D721Med (cell line): ENCODE data around the gene MUC6.

Experiments used
- DNase-seq: peaks from one replicate; pipeline ENCODE4 v3.0.0; 2011; ENCODE audit warnings: low spot score; ENCODE audit not compliant: insufficient read length
- FAIRE-seq: peaks from 2 replicates; lab custom pipeline; 2011; peaks lifted over from hg19 to GRCh38; lab: Jason Lieb, UNC
- TF ChIP-seq, protein P1 (sequence below): IDR thresholded peaks from 2 replicates; pipeline ENCODE4 v1.5.1; 2012; ENCODE audit warnings: mild to moderate bottlenecking, control low read depth; ENCODE audit not compliant: insufficient read depth; ENCODE audit errors: missing control alignments

The MUC6 gene

DNA sequence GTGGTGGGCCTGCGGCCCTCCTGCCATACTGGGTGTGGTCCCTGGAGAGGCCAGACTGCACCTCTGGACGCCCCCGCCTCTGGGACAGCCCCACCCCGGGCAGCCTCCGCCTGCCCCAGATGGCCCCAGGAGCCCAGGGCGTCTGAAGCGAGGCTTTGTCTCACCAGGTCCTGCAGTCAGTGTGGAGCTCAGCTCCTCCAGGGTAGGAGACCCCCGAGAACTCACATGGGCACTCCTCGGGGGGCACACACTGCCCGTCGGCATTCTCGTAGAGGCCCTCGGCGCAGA lies 10.4 kb downstream of the MUC6 start:
- TF ChIP-seq, protein P1, sequence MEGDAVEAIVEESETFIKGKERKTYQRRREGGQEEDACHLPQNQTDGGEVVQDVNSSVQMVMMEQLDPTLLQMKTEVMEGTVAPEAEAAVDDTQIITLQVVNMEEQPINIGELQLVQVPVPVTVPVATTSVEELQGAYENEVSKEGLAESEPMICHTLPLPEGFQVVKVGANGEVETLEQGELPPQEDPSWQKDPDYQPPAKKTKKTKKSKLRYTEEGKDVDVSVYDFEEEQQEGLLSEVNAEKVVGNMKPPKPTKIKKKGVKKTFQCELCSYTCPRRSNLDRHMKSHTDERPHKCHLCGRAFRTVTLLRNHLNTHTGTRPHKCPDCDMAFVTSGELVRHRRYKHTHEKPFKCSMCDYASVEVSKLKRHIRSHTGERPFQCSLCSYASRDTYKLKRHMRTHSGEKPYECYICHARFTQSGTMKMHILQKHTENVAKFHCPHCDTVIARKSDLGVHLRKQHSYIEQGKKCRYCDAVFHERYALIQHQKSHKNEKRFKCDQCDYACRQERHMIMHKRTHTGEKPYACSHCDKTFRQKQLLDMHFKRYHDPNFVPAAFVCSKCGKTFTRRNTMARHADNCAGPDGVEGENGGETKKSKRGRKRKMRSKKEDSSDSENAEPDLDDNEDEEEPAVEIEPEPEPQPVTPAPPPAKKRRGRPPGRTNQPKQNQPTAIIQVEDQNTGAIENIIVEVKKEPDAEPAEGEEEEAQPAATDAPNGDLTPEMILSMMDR, result no peak
- no peak for FAIRE-seq

DNA sequence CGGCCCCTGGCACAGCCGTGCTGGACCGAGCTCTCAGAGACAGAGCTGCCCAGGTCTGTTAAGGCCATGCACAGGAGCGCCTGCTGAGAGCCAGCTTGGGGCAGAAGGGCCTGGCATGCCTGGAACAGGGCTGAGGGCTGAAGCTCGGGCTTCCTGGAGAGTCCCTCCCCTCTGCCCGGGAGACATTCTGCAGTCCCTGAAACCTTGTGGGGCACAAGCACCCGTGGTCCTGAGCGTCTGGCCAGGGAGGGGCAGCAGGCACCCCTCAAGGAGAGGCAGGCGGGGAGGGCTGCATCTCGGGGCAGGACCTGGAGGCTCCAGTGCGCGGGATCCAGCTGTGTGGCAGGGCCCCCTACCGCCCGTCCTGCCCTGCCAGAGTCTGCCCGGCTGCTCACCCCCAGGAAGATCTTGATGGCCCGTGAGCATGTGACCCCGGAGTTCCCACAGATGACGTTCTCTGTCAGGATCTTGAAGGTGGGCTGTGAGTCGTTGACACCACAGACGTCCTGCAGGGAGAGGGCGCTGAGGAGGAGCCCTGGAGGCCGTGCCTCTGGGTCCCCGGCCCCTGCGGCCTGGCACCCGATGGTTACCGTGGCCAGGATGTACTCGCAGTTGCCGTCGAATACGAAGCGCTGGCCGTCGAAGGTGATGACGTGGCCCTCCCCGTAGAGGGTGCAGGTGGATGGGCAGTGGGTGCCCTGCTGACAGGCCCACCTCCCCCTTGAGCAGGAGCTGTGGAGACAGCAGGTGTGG lies 10.9 kb downstream of the MUC6 start:
- DNase-seq (no peak), FAIRE-seq (no peak)
- TF ChIP-seq, protein P1, result no peak

More for the DNA sequence above, 10.4 kb downstream of the MUC6 start:
- DNase-seq, result no peak

DNA sequence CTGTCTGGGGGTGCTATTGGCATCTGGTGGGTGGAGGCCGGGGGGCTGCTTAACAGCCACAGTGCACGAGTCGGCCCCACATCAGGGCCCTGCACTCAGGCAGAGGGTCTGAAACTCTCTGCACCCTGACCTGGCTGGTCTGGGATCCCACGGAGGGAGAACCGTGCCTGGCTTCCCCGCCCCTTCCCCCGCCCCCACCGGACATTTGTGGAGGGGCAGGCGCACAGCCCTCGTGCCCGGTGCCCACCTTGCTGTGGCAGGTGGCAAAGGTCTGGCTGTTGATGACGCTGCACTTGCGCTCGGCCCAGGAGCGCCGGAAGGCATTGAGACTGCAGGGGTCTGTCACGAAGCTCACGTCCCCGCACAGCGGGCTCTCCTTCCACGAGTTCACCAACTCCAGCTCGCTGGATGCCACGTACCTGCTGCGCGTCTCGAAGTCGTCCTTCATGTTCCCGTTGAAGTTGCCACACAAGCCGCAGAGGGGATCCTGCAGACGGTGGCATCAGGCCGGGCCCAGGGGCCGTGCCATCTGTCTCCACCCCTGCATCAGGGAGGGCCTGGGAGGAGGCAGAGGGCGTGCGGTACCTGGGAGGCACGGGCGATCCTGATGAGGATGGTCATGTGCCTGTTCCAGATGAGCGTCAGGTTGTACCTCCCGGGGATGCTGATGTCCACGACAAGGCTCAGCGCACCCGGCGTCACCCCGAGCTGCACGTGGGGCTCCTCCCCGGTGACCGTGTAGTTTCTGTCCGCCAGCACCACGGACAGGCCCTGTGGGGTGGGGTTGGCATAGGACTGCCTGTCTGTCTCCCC lies 11.7 kb downstream of the MUC6 start:
- no peak for FAIRE-seq
- DNase-seq, result no peak
- TF ChIP-seq, protein P1, result no peak

DNA sequence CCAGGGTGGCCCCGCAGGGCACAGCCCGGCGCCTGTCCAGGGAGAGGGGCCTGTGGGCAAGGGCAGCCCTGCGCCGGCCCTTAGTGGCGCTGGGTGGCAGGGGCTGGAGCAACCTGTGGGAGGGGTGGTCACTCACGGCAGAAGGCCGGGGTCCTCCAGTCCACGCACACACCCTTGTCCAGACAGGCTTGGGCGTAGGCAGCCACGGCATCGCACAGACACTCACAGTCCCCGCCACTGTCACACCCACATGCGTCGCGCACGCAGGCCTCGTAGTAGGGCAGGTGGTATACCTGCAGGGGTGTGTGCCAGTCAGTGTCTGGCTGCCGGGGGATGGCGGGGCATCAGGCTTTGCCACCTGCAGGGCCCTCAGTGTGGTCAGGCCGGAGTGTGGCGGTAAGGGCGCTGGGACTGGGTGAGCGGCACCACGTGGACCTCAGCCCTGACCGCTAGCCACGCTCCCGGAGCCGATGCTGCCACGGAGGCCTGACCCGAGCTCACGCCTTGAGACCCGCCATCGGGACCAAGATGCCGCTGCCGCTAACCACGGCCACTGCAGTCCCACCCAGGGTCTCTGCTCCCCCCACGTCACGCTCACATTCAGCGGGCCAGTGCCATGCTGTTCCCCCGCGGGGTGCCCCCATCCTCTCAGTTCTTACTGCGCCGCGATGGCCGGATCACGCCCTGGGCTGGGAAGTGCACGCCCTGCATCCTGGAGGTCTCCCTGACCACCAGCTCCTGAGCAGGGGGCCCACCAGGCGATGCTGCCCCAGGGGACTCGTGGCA lies 12.5 kb downstream of the MUC6 start:
- TF ChIP-seq, protein P1, result no peak
- no peak for FAIRE-seq
- no peak for DNase-seq

DNA sequence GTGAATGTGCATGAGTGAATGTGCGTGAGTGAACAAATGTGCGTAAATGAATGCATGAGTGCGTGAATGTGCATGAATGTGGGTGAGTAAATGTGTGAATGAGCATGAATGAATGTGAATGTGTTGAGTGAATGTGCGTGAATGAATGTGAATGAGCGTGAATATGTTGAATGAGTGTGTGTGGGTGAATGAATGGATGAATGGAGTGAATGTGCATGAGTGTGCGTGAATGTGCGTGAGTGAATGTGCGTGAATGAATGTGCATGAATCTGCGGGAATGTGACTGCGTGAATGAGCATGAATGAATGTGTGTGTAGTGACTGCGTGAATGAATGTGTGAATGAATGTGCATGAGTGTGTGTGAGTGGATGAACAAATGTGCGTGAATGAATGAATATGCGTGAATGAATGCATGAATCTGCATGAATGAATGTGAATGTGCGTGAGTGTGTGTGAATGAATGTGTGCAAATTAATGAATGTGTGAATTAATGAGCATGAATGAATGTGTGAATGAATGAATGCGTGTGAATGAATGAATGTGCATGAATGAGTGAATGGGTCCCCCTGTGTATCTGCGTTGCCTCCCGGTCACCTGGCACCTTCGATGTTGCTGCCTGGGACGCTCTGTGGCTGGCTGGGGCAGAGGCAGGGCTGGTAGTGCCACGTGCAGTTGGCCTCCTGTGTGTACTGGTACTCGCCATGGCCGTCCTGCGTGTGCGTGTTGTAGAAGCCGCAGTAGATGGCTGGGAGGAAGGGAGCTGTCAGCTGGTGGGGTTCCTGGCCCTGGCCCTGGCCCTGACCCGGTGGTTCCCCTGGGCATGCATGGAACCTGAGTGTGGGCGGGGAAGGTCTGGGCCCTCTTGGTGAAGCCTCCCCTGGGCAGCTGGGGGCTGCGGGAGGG lies 13.4 kb downstream of the MUC6 start:
- FAIRE-seq (no peak), DNase-seq (no peak)
- TF ChIP-seq, protein P1, result no peak

DNA sequence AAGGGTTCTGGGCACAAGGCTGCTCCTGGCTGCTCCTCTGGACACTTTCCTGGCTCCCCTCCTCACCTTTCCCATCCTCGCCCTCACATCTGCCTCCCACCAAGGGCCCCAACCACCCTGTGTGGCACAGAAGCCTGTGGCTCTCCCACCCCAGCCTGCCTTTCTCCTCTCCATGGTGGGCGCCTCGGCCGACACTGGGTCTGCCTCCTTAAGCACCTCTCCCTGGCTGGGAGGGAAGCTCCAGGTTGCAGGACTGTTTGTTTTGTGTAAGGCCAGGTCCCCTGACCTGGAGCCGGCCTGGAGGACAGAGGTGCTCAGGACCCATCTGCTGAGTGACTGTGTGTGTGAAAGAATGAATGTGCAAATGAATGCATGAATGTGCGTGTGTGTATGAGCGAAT lies 14.1 kb downstream of the MUC6 start:
- no peak for FAIRE-seq
- DNase-seq, result no peak
- TF ChIP-seq, protein P1, result no peak
